ENCODE results near the gene ARMC9. TPM values are rescaled to one million over a fixed set of nuclear protein-coding genes. Genes with fewer than 3 reads are reported as not detected.

Gene ARMC9
- total RNA-seq, 1 experiment from 2014 or later: 14.9 TPM

DNA sequence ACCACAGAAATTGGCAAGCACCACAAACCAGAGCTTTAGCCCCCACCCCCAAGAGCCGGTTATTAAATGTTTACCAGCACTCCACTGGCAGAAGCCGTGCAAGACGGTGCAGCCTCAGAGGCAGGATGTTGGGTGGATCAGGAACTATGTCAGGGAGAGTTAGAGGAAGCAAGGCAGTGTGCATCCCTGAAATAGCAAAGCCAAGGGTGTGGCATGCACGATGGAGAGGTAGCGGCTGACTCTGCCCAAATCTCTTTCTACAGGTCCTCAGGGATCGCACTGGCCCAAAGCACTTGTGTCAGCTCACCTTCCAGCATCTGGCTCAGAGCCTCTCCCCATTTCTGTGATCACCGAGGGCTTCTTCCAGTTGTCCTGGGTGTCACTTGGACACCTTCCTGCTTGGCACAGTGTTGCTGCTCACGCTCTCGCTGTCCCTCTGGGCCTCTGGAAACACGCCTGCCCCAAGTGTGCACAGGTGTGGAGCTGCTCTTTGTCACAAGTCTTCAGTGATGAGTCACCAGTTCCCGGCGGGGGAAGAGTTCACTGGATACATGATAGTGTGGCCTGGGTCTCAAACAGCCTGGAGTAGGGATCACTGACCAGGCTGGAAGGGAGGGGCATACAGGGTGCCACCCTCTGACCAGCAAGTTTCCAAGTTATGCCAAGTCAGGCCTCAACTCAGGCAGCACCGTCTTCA, 179.7 kb downstream of the ARMC9 start:
- intact Hi-C loops (cut with micrococcal nuclease; ENCODE audit: unreplicated experiment): no loop called here
- CTCF ChIA-PET: no interaction called here
- H3K27me3 ChIP-seq (replicated peaks; ENCODE audit: insufficient read depth, low read depth, low read length, poor library complexity): no peaks in the 10 kb centered on the region
- H3K4me3 ChIP-seq (ENCODE audit: low read depth, low read length, poor library complexity, severe bottlenecking): no peak overlapping the region
- TF ChIP-seq, protein P1, sequence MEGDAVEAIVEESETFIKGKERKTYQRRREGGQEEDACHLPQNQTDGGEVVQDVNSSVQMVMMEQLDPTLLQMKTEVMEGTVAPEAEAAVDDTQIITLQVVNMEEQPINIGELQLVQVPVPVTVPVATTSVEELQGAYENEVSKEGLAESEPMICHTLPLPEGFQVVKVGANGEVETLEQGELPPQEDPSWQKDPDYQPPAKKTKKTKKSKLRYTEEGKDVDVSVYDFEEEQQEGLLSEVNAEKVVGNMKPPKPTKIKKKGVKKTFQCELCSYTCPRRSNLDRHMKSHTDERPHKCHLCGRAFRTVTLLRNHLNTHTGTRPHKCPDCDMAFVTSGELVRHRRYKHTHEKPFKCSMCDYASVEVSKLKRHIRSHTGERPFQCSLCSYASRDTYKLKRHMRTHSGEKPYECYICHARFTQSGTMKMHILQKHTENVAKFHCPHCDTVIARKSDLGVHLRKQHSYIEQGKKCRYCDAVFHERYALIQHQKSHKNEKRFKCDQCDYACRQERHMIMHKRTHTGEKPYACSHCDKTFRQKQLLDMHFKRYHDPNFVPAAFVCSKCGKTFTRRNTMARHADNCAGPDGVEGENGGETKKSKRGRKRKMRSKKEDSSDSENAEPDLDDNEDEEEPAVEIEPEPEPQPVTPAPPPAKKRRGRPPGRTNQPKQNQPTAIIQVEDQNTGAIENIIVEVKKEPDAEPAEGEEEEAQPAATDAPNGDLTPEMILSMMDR (conservative IDR thresholded peaks at IDR 0.05; ENCODE audit: low read depth, low read length): no peak
- TF ChIP-seq EZH2 (IDR thresholded peaks at IDR 0.05; ENCODE audit: borderline replicate concordance, low read depth, low read length, poor library complexity, severe bottlenecking): no peak
- no peaks in the 10 kb centered on the region for H3K36me3 ChIP-seq (ENCODE audit: insufficient read depth, low read length, poor library complexity, severe bottlenecking)
- H3K27ac ChIP-seq (ENCODE audit: low read depth, low read length, poor library complexity, severe bottlenecking): no peak overlapping the region
- no peaks in the 10 kb centered on the region for H3K4me1 ChIP-seq (ENCODE audit: insufficient read depth, low read length, poor library complexity, severe bottlenecking)
- H3K9me3 ChIP-seq (ENCODE audit: low read depth, low read length, poor library complexity, severe bottlenecking): no peaks in the 10 kb centered on the region
- DNase-seq (ENCODE audit: low spot score): no peak
- no TSS peak for BruUV-seq (replicated peaks)
- POLR2A ChIA-PET (ENCODE audit: low non-redundant PET): no interaction called here

DNA sequence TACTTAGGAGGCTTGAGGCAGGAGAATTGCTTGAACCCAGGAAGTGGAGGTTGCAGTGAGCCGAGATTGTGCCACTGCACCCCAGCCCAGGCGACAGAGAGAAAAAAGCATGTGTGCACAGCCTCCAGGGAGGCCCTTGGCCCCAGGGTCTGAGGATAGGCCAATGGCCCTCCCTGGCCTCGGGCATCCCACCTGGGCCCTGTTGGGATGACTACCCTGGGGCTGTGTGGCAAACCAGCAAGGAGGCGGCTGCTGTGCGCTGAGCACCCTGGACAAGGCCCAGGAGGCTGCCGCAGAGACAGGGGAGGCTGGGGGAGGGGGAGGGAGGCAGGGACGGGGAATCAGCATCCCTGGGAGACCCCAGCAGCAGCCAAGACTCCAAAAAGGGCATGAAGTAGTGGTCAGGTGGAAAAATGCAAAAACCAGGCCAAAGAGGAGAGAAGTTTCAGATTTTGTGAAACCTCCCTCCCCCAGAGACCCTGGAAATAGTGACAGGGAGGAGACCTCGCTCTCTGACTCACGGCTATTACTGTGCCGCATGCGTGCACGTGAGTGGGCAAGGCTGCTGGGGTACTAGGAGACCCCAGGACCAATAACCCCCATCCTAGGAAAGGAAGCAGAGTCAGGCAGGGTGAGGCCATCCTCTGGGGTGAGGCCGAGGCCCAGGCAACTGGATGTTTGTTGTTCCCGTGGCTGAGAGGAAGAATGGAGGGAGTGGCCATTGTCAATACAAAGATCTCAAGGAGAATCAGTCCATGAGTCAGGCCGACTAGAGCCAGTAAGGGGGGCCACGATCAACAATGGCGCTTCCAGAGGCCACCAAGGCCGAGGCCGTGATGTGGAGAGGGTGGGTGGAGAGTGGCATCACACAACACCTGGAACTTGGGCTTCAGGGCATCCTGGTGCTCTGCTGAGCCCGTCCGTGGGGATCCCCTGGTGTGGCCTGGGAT, 181.1 kb downstream of the ARMC9 start:
- Histone ChIP-seq H3K36me3 (ENCODE audit: insufficient read depth, low read length, poor library complexity, severe bottlenecking) (no peaks in the 10 kb centered on the region), H3K9me3 (ENCODE audit: low read depth, low read length, poor library complexity, severe bottlenecking) (peaks cover 1% of the 10 kb centered on the region), H3K4me3 (ENCODE audit: low read depth, low read length, poor library complexity, severe bottlenecking) (no peak overlapping the region), H3K4me1 (ENCODE audit: insufficient read depth, low read length, poor library complexity, severe bottlenecking) (no peaks in the 10 kb centered on the region), H3K27me3 (replicated peaks; ENCODE audit: insufficient read depth, low read depth, low read length, poor library complexity) (no peaks in the 10 kb centered on the region), H3K27ac (ENCODE audit: low read depth, low read length, poor library complexity, severe bottlenecking) (no peak overlapping the region)
- no peak for DNase-seq (ENCODE audit: low spot score)
- CTCF ChIA-PET: no interaction called here
- TF ChIP-seq, protein P1 (conservative IDR thresholded peaks at IDR 0.05; ENCODE audit: low read depth, low read length): no peak
- no peak for TF ChIP-seq EZH2 (IDR thresholded peaks at IDR 0.05; ENCODE audit: borderline replicate concordance, low read depth, low read length, poor library complexity, severe bottlenecking)
- intact Hi-C loops (cut with micrococcal nuclease; ENCODE audit: unreplicated experiment): no loop called here
- BruUV-seq (replicated peaks): no TSS peak
- POLR2A ChIA-PET (ENCODE audit: low non-redundant PET): no interaction called here

DNA sequence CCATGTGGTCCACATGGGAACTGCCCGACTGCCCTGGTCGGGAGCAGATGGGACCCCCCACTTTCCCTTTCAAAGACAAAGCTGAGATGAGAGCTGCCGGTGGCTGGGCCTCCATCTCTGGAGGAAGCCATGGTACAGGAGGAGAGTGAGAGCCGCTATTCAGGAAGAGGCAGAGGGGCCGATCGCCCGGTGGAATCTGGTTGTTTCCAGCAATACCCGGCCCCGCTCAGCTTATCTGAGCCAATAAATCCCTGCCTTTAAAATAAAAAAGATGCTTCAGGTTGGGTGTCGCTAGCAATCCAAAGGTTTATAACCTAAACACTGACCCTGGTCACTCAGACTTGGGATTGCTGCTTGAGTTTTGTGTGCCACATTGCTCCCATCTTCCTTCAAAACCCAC, 181.9 kb downstream of the ARMC9 start:
- no TSS peak for BruUV-seq (replicated peaks)
- no peaks in the 10 kb centered on the region for H3K27me3 ChIP-seq (replicated peaks; ENCODE audit: insufficient read depth, low read depth, low read length, poor library complexity)
- no peak for DNase-seq (ENCODE audit: low spot score)
- TF ChIP-seq EZH2 (IDR thresholded peaks at IDR 0.05; ENCODE audit: borderline replicate concordance, low read depth, low read length, poor library complexity, severe bottlenecking): no peak
- TF ChIP-seq, protein P1 (conservative IDR thresholded peaks at IDR 0.05; ENCODE audit: low read depth, low read length): no peak
- no peaks in the 10 kb centered on the region for H3K4me1 ChIP-seq (ENCODE audit: insufficient read depth, low read length, poor library complexity, severe bottlenecking)
- H3K36me3 ChIP-seq (ENCODE audit: insufficient read depth, low read length, poor library complexity, severe bottlenecking): no peaks in the 10 kb centered on the region
- H3K9me3 ChIP-seq (ENCODE audit: low read depth, low read length, poor library complexity, severe bottlenecking): peaks cover 9% of the 10 kb centered on the region
- H3K27ac ChIP-seq (ENCODE audit: low read depth, low read length, poor library complexity, severe bottlenecking): no peak overlapping the region
- ChIA-PET CTCF (no interaction called here), POLR2A (ENCODE audit: low non-redundant PET) (no interaction called here)
- H3K4me3 ChIP-seq (ENCODE audit: low read depth, low read length, poor library complexity, severe bottlenecking): no peak overlapping the region
- intact Hi-C loops (cut with micrococcal nuclease; ENCODE audit: unreplicated experiment): no loop called here
